ENCODE results near the gene GKN2. TPM values are rescaled to one million over a fixed set of nuclear protein-coding genes. Genes with fewer than 3 reads are reported as not detected.

GKN2 gene
- total RNA-seq, 2 donors from 2014 or later = not detected

DNA sequence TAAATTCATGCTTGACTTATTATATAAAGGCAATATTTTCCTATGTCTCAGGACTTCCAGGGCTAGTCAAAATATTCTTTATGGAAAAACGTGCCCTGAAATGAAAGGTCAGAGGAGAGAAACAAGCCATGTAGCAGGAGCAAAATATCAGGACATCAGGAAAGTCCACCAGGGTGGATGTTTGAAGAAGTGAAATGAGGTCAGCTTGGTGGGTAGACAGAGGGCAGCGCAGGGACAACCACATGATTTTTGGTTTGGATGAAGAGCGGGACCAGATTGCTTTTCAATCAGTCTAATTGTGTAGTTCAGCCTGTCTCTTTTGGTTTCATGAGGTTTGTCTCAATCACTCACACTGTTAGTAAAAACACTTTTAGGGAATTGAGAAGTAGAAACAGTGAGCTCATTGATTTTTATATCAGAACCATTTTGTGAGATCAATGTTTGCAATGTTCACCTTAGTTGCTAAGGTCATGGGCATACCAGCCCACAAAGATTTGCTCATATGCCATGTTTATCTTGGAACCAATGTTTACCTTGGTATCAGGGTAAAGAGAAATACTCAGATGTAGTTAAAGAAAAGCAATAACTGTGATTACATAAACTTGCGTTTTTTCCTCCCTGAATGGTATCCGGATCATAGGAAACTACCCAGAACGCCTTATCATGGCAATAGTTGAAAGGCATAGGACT, 32.1 kb downstream of the GKN2 start:
- Histone ChIP-seq H3K27ac (no peak overlapping the region), H3K27me3 (no peaks in the 10 kb centered on the region), H3K36me3 (no peaks in the 10 kb centered on the region), H3K4me3 (no peak overlapping the region), H3K9me3 (no peaks in the 10 kb centered on the region), H3K4me1 (no peaks in the 10 kb centered on the region)
- no peak for DNase-seq (ENCODE audit: low spot score)
- TF ChIP-seq, protein P1, sequence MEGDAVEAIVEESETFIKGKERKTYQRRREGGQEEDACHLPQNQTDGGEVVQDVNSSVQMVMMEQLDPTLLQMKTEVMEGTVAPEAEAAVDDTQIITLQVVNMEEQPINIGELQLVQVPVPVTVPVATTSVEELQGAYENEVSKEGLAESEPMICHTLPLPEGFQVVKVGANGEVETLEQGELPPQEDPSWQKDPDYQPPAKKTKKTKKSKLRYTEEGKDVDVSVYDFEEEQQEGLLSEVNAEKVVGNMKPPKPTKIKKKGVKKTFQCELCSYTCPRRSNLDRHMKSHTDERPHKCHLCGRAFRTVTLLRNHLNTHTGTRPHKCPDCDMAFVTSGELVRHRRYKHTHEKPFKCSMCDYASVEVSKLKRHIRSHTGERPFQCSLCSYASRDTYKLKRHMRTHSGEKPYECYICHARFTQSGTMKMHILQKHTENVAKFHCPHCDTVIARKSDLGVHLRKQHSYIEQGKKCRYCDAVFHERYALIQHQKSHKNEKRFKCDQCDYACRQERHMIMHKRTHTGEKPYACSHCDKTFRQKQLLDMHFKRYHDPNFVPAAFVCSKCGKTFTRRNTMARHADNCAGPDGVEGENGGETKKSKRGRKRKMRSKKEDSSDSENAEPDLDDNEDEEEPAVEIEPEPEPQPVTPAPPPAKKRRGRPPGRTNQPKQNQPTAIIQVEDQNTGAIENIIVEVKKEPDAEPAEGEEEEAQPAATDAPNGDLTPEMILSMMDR (IDR thresholded peaks at IDR 0.05) = no peak

DNA sequence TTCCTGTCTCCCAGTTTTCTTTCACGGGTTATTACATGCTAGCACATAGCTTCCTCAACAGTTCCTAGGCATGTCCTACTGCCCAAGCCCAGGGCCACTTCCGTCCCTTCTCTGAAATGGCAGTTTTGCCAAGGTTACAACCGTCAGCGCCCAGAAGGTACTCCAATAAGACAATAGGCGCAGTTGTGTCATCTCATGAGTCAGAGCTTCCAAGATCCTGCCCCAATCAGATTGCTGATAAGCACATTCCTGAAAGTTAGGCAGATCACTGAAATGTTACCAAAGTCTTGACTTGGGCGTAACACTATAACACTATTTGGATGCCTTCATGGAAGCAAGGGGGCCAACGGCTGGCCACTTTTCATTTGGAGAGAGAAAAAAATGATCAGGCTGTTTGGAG, 34.2 kb downstream of the GKN2 start:
- Histone ChIP-seq H3K27me3 (no peaks in the 10 kb centered on the region), H3K9me3 (no peaks in the 10 kb centered on the region), H3K4me3 (no peak overlapping the region), H3K27ac (no peak overlapping the region), H3K36me3 (no peaks in the 10 kb centered on the region), H3K4me1 (no peaks in the 10 kb centered on the region)
- no peak for DNase-seq (ENCODE audit: low spot score)
- TF ChIP-seq, protein P1 (IDR thresholded peaks at IDR 0.05) = no peak

DNA sequence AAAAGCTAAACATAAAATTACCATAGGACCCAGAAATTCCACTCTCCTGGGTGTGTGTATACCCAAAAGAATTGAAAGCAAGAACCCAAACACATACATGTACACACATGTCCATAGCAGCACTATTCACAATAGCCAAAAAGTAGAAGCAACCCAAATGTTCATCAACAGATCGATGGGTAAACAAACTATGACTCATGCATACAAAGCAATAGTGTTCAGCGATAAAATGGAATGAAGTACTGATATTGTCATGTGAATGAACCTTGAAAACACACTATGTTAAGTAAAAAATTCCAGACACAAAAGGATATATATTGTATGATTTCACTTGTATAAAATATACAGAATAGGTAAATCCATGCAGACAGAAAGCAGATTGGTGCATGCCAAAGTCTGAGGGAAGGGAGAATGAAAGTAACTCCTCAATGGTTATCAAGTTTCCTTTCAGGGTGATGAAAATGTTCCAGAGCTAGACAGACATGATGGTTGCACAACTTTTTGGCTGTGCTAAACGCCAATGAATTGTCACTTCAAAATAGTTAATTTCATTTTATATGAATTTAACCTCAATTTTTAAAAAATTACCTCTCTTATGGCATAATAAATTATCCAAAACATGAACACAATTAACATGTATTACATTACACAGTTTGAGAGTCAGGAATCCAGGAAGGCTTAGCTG, 35.5 kb downstream of the GKN2 start:
- Histone ChIP-seq H3K9me3 (no peaks in the 10 kb centered on the region), H3K4me1 (no peaks in the 10 kb centered on the region), H3K27ac (no peak overlapping the region), H3K36me3 (no peaks in the 10 kb centered on the region), H3K27me3 (no peaks in the 10 kb centered on the region), H3K4me3 (no peak overlapping the region)
- DNase-seq (ENCODE audit: low spot score) = no peak
- TF ChIP-seq, protein P1 (IDR thresholded peaks at IDR 0.05) = no peak

DNA sequence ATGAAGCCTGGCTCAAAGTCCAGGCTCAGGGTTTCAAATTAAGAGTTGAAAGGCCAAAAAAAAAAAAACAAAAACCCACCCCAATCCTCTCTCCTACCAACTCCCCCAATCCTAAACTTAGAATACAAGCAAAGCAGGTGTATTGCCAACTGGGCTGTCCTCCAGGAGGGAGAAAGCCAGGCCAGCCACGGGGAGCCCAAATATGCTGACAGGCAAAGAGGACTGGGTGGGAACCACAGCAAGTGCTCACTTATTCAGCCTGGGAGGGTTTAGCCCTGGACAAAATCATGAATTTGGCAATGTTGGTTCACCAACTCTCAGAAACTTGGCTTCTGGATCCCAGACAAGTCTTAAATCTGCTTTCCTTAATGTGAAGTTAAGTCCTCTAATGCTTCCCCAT, 36.5 kb downstream of the GKN2 start:
- H3K4me1 ChIP-seq = no peaks in the 10 kb centered on the region
- H3K4me3 ChIP-seq = no peak overlapping the region
- H3K9me3 ChIP-seq = no peaks in the 10 kb centered on the region
- no peak overlapping the region for H3K27ac ChIP-seq
- no peaks in the 10 kb centered on the region for H3K27me3 ChIP-seq
- no peak for DNase-seq (ENCODE audit: low spot score)
- no peaks in the 10 kb centered on the region for H3K36me3 ChIP-seq
- TF ChIP-seq, protein P1 (IDR thresholded peaks at IDR 0.05) = no peak

DNA sequence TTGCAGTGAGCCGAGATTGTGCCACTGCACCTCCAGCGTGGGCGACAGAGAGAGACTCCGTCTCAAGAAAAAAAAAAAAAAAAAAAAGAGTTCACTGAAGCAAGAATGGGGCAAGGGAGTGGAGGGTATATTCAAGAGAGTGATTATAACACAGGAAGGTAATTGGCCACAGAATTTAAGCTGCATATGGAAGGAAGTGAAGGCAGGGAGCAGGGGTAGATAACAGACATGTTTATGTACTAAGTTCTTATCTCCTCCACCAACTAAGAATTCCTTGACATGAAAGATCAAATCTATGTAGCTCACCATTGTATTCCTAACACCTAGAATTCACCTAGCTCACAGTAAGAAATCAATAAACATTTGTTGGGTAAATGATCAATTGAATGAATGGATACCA, 37.3 kb downstream of the GKN2 start:
- TF ChIP-seq, protein P1 (IDR thresholded peaks at IDR 0.05) = no peak
- H3K4me1 ChIP-seq = no peaks in the 10 kb centered on the region
- no peaks in the 10 kb centered on the region for H3K9me3 ChIP-seq
- no peak overlapping the region for H3K27ac ChIP-seq
- no peak overlapping the region for H3K4me3 ChIP-seq
- no peaks in the 10 kb centered on the region for H3K27me3 ChIP-seq
- no peaks in the 10 kb centered on the region for H3K36me3 ChIP-seq
- no peak for DNase-seq (ENCODE audit: low spot score)
